Activated CD4-positive, alpha-beta memory T cell treated with anti-CD3 and anti-CD28 coated beads for 36 hours (primary cell): Measurements from ENCODE around the gene LSM10. TPM values are rescaled to one million over a fixed set of nuclear protein-coding genes. Genes with fewer than 3 reads are reported as not detected.

Experiments
- CTCF ChIA-PET: fragments of 350-600 bp; sonication (Branson Sonifier 250); formaldehyde crosslinking; loops from one replicate; lab custom pipeline; 2021; ENCODE audit warnings: antibody characterized with exemption, inconsistent platforms; lab: Charles Lee
- POLR2A ChIA-PET: fragments of 350-600 bp; sonication (Branson Sonifier 250); formaldehyde crosslinking; loops from one replicate; lab custom pipeline; 2021; ENCODE audit warnings: antibody characterized with exemption; lab: Charles Lee
- DNase-seq: peaks from one replicate; pipeline ENCODE4 v3.0.0-alpha.2; 2020
- H3K27ac Mint-ChIP-seq: one replicate; pipeline ENCODE4 v1.8.0; 2021; ENCODE audit warnings: mixed read lengths
- H3K27me3 Mint-ChIP-seq: one replicate; pipeline ENCODE4 v1.8.0; 2021; ENCODE audit warnings: mixed read lengths
- H3K36me3 Mint-ChIP-seq: one replicate; pipeline ENCODE4 v1.8.0; 2021; ENCODE audit warnings: mixed read lengths
- H3K4me1 Mint-ChIP-seq: one replicate; pipeline ENCODE4 v1.8.0; 2021; ENCODE audit warnings: low read depth, mixed read lengths
- H3K4me3 Mint-ChIP-seq: one replicate; pipeline ENCODE4 v1.8.0; 2021; ENCODE audit warnings: mild to moderate bottlenecking, mixed read lengths
- H3K9me3 Mint-ChIP-seq: one replicate; pipeline ENCODE4 v1.8.0; 2021; ENCODE audit warnings: mixed read lengths
- intact Hi-C: fragments of 100-400 bp; cut with micrococcal nuclease; formaldehyde crosslinking; loops from one replicate; pipeline ENCODE4 v1.15.1; 2023
- total RNA-seq, 2 experiments: library from RNA; stranded (reverse); gene quantifications; one replicate each; pipeline ENCODE4 v1.2.3, GENCODE V29; 2021

Gene LSM10
- total RNA-seq, 2 experiments from 2014 or later, result 46.0 to 47.0 TPM

DNA sequence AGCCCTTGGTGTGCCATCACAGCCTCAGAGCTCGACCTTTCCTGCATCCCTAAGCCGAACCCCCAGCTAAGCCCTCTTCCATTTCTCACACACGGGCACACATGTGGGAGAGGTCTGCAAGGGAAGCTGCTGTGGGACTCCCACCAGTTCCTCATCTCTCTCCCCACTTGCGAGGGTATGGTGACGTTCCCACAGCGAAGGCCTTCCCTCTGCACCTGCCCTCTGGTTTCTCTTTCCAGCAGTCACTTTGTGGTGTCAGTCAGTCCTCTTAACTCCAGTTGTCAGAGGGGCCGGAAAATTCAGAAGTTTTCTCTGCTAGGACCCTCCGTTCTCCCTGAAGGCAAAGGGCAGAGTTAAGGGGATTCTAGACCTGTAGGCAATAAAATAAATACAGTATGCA is 6.4 kb downstream of the LSM10 start:
- ChIA-PET POLR2A (no interaction called here), CTCF (no interaction called here)
- H3K36me3 Mint-ChIP-seq, result peaks cover 27% of the 10 kb centered on the region
- H3K27ac Mint-ChIP-seq, result no peak overlapping the region
- no peaks in the 10 kb centered on the region for H3K9me3 Mint-ChIP-seq
- no peaks in the 10 kb centered on the region for H3K27me3 Mint-ChIP-seq
- intact Hi-C loops, result no loop called here
- DNase-seq, result no peak
- peaks cover 19% of the 10 kb centered on the region for H3K4me1 Mint-ChIP-seq
- H3K4me3 Mint-ChIP-seq, result no peak overlapping the region

DNA sequence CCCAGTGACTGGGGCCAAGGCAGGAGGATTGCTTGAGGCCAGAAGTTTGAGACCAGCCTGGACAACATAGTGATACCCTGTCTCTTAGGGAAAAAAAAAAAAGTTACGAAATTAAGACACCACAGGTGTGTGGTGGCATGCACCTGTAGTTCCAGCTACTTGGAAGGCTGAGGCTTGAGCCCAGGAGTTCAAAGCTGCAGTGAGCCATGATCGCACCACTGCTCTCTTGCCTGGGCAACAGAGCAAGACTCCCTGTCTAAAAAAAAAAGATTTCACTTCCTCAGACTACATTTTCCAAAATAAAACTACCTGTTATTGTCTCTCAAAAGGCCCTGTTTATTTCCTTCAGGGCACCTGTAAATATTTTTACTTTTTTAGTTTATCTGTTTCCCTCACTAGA is 7.3 kb downstream of the LSM10 start:
- no peaks in the 10 kb centered on the region for H3K27me3 Mint-ChIP-seq
- H3K27ac Mint-ChIP-seq, result no peak overlapping the region
- peaks cover 25% of the 10 kb centered on the region for H3K36me3 Mint-ChIP-seq
- H3K9me3 Mint-ChIP-seq, result no peaks in the 10 kb centered on the region
- ChIA-PET CTCF (interaction anchor here (6.8 kb wide), 1 partner anchor 23 kb away, joined by 66 read pairs; no protein-coding TSS in a partner anchor), POLR2A (no interaction called here)
- peaks cover 17% of the 10 kb centered on the region for H3K4me1 Mint-ChIP-seq
- intact Hi-C loops, result no loop called here
- DNase-seq, result no peak
- no peak overlapping the region for H3K4me3 Mint-ChIP-seq

DNA sequence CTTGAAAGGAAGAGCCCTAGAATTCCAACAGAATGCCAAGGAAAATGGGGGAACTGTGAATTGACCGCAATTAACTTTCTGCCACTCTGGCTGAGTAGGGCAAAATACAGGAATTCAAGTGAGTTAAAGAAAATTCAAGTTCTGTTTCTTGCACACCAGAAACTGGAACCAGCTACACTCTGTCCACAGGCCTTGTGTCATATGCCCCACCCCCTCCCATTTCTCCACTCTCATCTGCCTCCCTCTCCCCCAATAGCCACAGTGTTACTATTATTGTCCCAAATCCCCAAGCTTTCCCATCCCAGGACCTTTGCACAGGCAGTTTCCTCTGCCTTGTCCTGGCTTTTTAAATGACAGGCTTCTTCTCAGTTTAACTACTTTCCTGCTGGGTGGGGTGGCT is 7.7 kb downstream of the LSM10 start:
- intact Hi-C loops, result loop anchor here (5.0 kb wide), 1 partner anchor 1087 kb away; no protein-coding TSS in a partner anchor
- CTCF ChIA-PET, result interaction anchor here (6.8 kb wide), 1 partner anchor 23 kb away, joined by 66 read pairs; no protein-coding TSS in a partner anchor
- H3K9me3 Mint-ChIP-seq, result no peaks in the 10 kb centered on the region
- H3K36me3 Mint-ChIP-seq, result peaks cover 25% of the 10 kb centered on the region
- POLR2A ChIA-PET, result no interaction called here
- H3K4me1 Mint-ChIP-seq, result peaks cover 17% of the 10 kb centered on the region
- DNase-seq, result no peak
- no peak overlapping the region for H3K4me3 Mint-ChIP-seq
- peak overlapping the region; percentile 39 for H3K27ac Mint-ChIP-seq
- H3K27me3 Mint-ChIP-seq, result no peaks in the 10 kb centered on the region

DNA sequence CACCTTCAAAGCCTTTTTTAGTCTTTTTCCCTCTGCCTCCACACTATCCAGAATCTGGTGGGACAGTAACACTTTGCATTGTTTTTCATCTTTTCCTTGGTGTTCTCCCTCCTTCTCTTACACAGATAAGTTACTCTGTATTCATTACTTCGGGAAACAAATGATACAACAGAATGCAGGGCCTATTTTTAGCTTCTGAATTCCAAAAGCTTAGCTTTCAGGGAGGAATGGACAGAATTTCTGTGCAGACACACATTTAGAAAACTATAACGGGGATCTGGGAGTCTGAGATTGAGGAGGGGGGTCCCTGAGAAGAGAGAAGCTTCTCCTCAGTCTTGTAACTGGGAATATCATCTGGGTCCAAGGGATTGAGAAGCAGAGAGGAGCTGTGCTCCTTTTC is 8.4 kb downstream of the LSM10 start:
- CTCF ChIA-PET, result interaction anchor here (6.8 kb wide), 1 partner anchor 22 kb away, joined by 66 read pairs; no protein-coding TSS in a partner anchor
- DNase-seq, result no peak
- peaks cover 23% of the 10 kb centered on the region for H3K4me1 Mint-ChIP-seq
- H3K9me3 Mint-ChIP-seq, result no peaks in the 10 kb centered on the region
- H3K4me3 Mint-ChIP-seq, result no peak overlapping the region
- POLR2A ChIA-PET, result interaction anchor here (3.3 kb wide), 1 partner anchor 8 kb away, joined by 84 read pairs; the partner anchor contains the start of gene LSM10
- intact Hi-C loops, result loop anchor here (5.0 kb wide), 1 partner anchor 1088 kb away; no protein-coding TSS in a partner anchor
- H3K27me3 Mint-ChIP-seq, result no peaks in the 10 kb centered on the region
- H3K27ac Mint-ChIP-seq, result peak overlapping the region; percentile 39
- H3K36me3 Mint-ChIP-seq, result peaks cover 30% of the 10 kb centered on the region

DNA sequence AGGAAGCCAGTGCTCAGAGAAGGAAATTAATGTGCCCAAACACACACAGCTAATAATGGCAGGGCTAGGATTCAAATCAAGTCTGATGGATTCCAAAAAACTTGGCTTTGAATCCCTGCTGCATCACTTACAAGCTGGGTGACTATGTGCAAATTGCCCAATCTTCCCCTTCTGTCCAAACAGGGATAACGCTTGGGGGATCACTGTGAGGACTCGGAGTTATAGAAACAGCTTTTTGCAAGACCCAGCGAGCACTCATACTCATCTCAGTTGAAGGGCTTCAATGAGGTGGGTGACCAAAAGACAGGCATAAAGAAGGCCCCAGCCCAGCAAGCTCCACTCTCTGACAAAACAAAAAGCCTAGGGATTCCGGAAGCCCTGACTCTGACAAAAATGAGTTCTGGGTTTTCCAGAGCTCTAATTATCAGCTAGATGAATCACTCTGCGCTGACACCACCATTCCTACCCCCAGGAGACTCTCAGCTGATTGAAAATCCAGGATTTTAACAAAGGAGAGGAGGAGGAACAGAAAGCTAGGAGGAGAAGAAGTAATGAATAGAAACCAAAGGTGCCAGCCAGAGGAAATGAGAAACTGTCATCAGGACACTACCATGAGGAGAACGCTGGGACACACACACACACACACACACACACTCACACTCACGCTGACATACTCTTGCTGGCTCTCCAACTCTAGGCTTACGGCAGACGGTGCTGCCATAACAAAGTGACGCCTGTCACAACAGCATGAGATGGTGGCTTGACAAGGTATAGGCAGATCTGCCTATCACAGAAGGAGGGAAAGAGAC is 10.4 kb downstream of the LSM10 start:
- peaks cover 40% of the 10 kb centered on the region for H3K4me1 Mint-ChIP-seq
- intact Hi-C loops, result loop anchor here (2.0 to 5.0 kb wide), 2 partner anchors 71 to 1090 kb away; no protein-coding TSS in a partner anchor

DNA sequence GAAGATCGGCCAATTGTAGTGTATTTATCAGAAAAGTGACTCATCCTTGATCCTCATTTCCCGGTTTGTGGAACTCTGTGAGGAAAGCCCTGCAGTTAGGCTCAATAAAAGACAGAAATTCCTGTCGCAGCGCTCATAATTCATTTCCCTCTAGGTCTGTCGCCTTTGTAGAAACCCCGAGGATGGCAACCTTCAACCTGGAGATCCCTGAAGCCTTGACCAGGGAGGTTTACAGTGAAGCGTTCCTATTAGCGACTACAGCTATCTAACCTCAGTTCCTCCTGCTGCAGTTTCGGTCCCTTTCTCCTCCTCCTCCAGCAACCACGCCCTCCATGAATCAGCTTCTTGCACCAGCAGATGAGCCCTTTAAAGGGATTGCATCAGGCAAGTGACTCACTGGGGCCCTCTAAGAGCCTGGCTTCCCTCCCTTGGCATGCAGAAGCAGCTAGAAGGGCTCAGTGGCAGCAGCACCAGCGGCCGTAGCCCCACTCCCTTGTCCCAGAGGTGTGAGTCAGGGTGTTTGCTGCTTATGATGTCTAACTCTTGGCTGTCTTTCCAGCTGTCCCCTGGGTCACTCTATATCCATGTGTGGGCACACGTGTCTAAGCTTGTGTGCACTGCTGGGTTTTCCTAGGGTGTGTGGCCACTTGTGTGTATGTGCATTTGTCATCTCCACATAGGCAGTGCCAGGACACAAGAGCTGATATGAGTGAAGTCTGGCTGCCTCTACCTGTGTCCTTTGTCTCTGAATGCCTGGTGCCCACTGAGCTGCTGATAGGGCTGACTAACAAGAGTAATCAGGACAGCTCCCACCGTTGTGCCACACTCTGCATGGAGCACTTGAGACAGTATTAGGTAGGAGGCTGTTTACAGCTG is 11.2 kb downstream of the LSM10 start:
- H3K4me1 Mint-ChIP-seq, result peaks cover 48% of the 10 kb centered on the region
- ChIA-PET CTCF (interaction anchor here (0.5 to 6.8 kb wide), 13 partner anchors 10 to 237 kb away, joined by 3 to 66 read pairs (median 4); partner anchors contain the start of gene LSM10), POLR2A (interaction anchor here (0.7 to 3.3 kb wide), 21 partner anchors 8 to 237 kb away, joined by 3 to 84 read pairs (median 4); partner anchors contain the start of genes EVA1B, LSM10, MRPS15 and OSCP1)
- intact Hi-C loops, result loop anchor here (1.0 to 5.0 kb wide), 9 partner anchors 11 to 1091 kb away; partner anchors contain the start of genes LSM10, THRAP3 and TRAPPC3
- peak overlapping the region; percentile 93 for H3K4me3 Mint-ChIP-seq
- DNase-seq, result peak; percentile 96
- peaks cover 16% of the 10 kb centered on the region for H3K36me3 Mint-ChIP-seq
- H3K9me3 Mint-ChIP-seq, result no peaks in the 10 kb centered on the region
- no peaks in the 10 kb centered on the region for H3K27me3 Mint-ChIP-seq
- H3K27ac Mint-ChIP-seq, result peak overlapping the region; percentile 100

More for the DNA sequence above, 10.4 kb downstream of the LSM10 start:
- ChIA-PET POLR2A (interaction anchor here (0.7 to 3.3 kb wide), 17 partner anchors 7 to 238 kb away, joined by 3 to 84 read pairs (median 4); partner anchors contain the start of genes EVA1B, LSM10, MRPS15 and SH3D21), CTCF (interaction anchor here (0.5 to 6.8 kb wide), 12 partner anchors 10 to 237 kb away, joined by 3 to 66 read pairs (median 4); partner anchors contain the start of gene LSM10)
- Mint-ChIP-seq H3K36me3 (peaks cover 22% of the 10 kb centered on the region), H3K9me3 (no peaks in the 10 kb centered on the region), H3K27ac (peak overlapping the region; percentile 100), H3K4me3 (peak overlapping the region; percentile 93), H3K27me3 (no peaks in the 10 kb centered on the region)
- peak; percentile 30 for DNase-seq

DNA sequence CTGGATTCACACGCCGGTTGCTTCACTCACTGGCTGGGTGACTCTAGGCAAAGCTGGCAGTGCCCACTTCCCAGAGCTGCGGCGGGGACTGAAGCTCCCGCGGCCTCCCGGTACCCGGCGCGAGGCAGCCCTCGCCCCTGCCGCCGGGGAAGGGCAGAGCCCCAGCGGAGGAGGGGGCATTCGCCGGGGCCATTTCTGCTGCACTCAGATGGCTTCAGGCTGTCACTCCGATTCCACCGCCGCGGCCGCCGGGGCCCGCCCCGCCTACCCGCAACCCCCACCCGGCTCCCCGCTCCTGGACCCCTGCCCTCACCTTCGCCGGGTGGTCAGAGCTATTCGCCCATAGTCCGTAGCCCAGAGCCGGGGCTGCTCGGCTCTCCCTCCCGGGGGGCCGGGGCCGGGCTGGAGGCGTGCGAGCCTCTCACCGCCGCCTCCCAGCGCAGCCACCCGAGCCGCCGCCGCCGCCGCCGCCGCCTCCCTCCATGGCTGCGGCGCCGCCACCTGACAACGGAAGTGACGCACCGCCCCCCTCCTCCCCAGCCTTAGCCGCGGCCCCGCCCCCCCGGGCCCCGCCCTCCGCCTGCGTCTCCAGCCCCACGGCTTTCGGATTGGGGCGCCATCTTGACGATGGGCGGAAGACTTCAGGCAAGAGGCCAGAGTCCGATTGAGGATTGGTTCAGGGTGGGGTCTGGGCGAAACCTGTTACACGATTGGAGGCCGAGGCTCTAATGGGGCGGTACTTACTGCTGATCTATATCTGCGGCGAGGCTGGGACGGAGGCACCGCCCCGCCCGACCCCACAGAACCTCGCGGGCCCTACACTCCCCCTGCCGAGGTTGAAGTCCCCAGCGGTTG is 12.1 kb downstream of the LSM10 start, which contains the start of gene STK40:
TSS of gene STK40 (minus strand) at position 515 of the 855 bp plus-strand sequence. CDS start 24,592 bp downstream, outside the sequence.
- H3K4me1 Mint-ChIP-seq, result peaks cover 56% of the 10 kb centered on the region
- POLR2A ChIA-PET, result interaction anchor here (0.8 to 3.3 kb wide), 21 partner anchors 8 to 236 kb away, joined by 3 to 84 read pairs (median 5); partner anchors contain the start of genes LSM10, OSCP1, SH3D21 and TRAPPC3

DNA sequence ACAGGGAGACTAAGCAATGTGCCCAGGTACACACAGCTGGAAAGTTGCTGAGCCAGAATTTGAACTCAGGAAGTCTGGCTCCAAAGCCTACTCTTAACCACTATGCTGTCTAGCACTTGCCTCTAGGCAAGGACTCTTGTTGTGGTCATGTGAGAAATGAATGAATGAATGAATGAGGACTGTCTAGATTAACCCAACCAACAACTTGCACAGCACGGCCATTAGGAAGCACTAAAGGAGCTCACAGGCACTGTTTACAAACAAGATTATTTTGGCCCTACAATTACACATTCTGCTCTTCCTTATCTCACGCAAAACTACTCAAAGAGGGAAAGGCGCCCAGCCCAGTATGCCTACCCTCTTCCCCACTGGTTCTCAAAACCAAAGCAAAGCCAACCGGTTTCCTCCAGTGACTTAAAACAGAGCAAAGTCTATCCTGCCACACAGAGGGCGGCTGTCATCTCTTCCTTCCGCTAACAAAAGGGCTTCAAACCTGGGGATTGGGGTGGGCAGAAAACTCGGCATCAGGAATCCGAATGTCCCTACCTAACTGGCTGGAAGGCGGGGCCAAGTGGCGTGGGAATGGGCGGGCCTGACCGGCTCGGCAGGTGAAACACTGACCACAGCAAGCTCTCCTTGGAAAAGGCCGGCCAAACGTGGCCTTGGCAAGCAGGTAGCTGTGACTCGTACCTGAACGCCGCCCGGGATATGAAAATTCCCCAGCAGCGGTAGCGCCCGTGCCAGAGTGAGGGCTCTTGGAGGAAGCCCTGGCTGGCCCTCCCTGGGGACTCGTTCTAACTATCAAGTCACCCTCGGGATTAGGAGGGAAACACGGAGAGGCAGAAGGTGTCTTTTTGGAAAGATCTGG is 12.9 kb downstream of the LSM10 start:
- intact Hi-C loops, result loop anchor here (5.0 kb wide), 1 partner anchor 1093 kb away; no protein-coding TSS in a partner anchor
- no peaks in the 10 kb centered on the region for H3K9me3 Mint-ChIP-seq
- POLR2A ChIA-PET, result interaction anchor here (0.8 to 2.1 kb wide), 6 partner anchors 11 to 64 kb away, joined by 3 to 11 read pairs (median 4); partner anchors contain the start of gene LSM10

More for the DNA sequence above, 12.1 kb downstream of the LSM10 start, which contains the start of gene STK40:
- intact Hi-C loops, result loop anchor here (1.0 to 5.0 kb wide), 9 partner anchors 12 to 1092 kb away; partner anchors contain the start of genes LSM10, THRAP3 and TRAPPC3
- Mint-ChIP-seq H3K27ac (peak within 1 kb of the TSS; percentile 100), H3K27me3 (no peaks in the 10 kb centered on the region), H3K9me3 (no peaks in the 10 kb centered on the region), H3K36me3 (peaks cover 8% of the 10 kb centered on the region), H3K4me3 (peak within 1 kb of the TSS; percentile 93)
- CTCF ChIA-PET, result interaction anchor here (0.5 to 6.8 kb wide), 12 partner anchors 9 to 236 kb away, joined by 3 to 66 read pairs (median 4); partner anchors contain the start of gene LSM10
- peak; percentile 99 for DNase-seq

DNA sequence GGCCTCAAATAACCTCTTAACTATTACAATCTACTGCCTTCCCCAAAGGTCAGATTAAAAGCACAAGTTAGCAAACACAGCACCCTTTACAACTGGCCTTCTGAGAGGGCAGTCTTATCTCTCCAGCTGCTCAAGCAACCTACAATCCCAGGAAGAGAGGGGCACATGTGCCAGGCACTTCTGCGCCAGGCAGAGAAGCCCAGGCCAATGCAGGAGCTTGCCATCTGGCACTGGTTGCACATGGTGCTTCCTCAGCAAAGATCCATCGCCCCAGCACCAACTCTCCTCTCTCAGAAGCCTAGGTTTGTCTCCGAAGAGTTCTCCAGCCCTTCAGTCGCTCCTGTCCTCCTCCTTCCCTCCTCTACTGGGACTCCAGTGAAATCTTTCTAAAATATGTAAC is 14.5 kb downstream of the LSM10 start:
- Mint-ChIP-seq H3K27me3 (no peaks in the 10 kb centered on the region), H3K4me3 (no peak overlapping the region), H3K4me1 (peaks cover 76% of the 10 kb centered on the region), H3K27ac (peak overlapping the region; percentile 15), H3K36me3 (peaks cover 8% of the 10 kb centered on the region), H3K9me3 (no peaks in the 10 kb centered on the region)
- ChIA-PET CTCF (interaction anchor here (1.2 to 1.5 kb wide), 3 partner anchors 14 to 234 kb away, joined by 3 to 12 read pairs (median 3); partner anchors contain the start of gene TRAPPC3), POLR2A (no interaction called here)
- no peak for DNase-seq
- intact Hi-C loops, result no loop called here

More for the DNA sequence above, 12.9 kb downstream of the LSM10 start:
- Mint-ChIP-seq H3K4me3 (peak overlapping the region; percentile 93), H3K27ac (peak overlapping the region; percentile 88), H3K4me1 (peaks cover 65% of the 10 kb centered on the region), H3K27me3 (no peaks in the 10 kb centered on the region), H3K36me3 (peaks cover 7% of the 10 kb centered on the region)
- DNase-seq, result peak; percentile 67
- CTCF ChIA-PET, result interaction anchor here (0.7 to 6.8 kb wide), 4 partner anchors 12 to 99 kb away, joined by 3 to 66 read pairs (median 4); no protein-coding TSS in a partner anchor
